ENCODE measurements around the gene COL15A1. TPM values are rescaled to one million over a fixed set of nuclear protein-coding genes. Genes with fewer than 3 reads are reported as not detected.

Gene COL15A1
- total RNA-seq, 1 experiment from 2014 or later: 0.04 TPM

DNA sequence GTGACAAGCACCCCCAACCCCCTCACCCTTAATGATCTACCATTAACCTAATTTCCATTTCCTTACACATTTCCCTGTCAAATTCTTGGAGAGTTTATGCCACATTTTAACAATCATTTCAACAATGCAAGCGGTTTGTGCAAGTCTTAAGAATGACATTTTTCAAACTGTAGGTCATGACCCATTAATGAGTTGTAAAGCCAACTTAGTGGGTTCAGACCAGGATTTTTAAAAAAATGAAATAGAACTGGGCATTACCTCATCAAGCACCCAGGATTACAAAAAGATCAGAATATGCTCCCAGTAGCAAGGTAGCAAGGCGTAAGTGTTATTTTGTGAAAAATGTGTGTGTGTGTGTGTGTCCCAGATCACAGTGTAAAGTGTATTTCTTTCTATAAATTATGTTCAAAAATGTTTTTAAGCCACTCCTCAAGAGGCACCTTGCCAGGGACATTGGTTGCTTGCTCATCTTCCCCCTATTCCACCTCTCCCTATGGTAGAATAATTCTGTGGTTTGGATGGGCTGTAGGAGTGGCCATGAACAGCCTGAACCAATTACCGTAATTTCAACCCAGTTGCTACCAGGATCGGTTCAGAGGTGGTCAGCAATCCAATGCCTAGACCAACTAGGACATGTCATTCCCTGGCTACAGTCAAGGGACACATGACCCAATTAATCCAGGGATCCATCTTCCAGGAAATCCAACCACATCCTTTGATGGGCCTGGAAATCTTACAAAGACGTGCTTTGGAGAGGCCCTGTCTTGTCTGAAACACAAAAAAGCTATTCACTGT, 146.8 kb downstream of the COL15A1 start:
- CTCF ChIA-PET: no interaction called here
- no TSS peak for BruUV-seq (replicated peaks)
- Histone ChIP-seq H3K4me3 (ENCODE audit: low read depth, low read length, poor library complexity, severe bottlenecking) (no peak overlapping the region), H3K4me1 (ENCODE audit: insufficient read depth, low read length, poor library complexity, severe bottlenecking) (no peaks in the 10 kb centered on the region), H3K9me3 (ENCODE audit: low read depth, low read length, poor library complexity, severe bottlenecking) (no peaks in the 10 kb centered on the region), H3K27ac (ENCODE audit: low read depth, low read length, poor library complexity, severe bottlenecking) (no peak overlapping the region), H3K36me3 (ENCODE audit: insufficient read depth, low read length, poor library complexity, severe bottlenecking) (no peaks in the 10 kb centered on the region), H3K27me3 (replicated peaks; ENCODE audit: insufficient read depth, low read depth, low read length, poor library complexity) (peaks cover 20% of the 10 kb centered on the region)
- TF ChIP-seq EZH2 (IDR thresholded peaks at IDR 0.05; ENCODE audit: borderline replicate concordance, low read depth, low read length, poor library complexity, severe bottlenecking): no peak
- TF ChIP-seq, protein P1, sequence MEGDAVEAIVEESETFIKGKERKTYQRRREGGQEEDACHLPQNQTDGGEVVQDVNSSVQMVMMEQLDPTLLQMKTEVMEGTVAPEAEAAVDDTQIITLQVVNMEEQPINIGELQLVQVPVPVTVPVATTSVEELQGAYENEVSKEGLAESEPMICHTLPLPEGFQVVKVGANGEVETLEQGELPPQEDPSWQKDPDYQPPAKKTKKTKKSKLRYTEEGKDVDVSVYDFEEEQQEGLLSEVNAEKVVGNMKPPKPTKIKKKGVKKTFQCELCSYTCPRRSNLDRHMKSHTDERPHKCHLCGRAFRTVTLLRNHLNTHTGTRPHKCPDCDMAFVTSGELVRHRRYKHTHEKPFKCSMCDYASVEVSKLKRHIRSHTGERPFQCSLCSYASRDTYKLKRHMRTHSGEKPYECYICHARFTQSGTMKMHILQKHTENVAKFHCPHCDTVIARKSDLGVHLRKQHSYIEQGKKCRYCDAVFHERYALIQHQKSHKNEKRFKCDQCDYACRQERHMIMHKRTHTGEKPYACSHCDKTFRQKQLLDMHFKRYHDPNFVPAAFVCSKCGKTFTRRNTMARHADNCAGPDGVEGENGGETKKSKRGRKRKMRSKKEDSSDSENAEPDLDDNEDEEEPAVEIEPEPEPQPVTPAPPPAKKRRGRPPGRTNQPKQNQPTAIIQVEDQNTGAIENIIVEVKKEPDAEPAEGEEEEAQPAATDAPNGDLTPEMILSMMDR (conservative IDR thresholded peaks at IDR 0.05; ENCODE audit: low read depth, low read length): no peak
- intact Hi-C loops (cut with micrococcal nuclease; ENCODE audit: unreplicated experiment): no loop called here
- POLR2A ChIA-PET (ENCODE audit: low non-redundant PET): no interaction called here
- DNase-seq (ENCODE audit: low spot score): no peak

DNA sequence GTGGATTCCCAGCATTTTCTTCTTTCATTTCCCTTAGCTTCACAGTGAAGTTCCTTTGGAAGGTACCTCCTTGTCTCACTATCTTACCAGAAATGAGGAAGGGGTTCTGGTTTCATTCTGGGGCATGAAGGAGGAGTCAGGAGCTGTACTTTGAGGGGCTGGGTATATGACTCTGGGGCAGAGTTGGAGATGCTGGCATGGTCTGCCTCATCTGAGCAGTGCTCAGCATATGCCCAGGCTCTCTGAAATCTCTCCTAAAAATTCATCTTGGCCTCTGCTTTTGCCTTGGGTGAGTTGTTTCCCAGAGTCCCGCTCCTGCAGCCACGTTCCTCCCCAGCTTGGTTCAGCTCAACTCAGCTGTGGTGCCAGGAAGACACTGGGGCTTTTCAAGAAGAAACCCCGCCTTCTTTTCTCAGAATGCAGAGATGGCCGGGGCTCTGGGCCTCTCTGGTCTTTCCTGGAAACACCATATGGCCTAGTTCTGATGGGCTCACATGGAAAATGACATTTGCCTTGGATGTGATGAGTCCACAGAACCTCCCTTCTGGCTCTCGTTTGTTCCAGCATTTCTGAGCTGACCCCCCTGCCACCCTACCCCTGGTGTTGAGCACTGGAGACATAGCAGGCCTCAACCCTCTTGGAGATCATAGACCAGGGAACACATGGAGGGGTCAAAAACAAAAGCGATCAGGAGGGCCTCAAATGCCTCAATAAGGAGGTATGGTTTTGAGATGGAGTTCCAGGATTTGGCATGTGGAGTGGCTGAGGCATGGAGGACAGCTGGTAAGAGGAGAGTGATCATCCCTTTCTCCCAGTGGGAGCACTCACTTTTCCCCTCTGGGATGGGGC, 149.2 kb downstream of the COL15A1 start:
- Histone ChIP-seq H3K4me1 (ENCODE audit: insufficient read depth, low read length, poor library complexity, severe bottlenecking) (no peaks in the 10 kb centered on the region), H3K4me3 (ENCODE audit: low read depth, low read length, poor library complexity, severe bottlenecking) (no peak overlapping the region), H3K27me3 (replicated peaks; ENCODE audit: insufficient read depth, low read depth, low read length, poor library complexity) (peaks cover 25% of the 10 kb centered on the region), H3K9me3 (ENCODE audit: low read depth, low read length, poor library complexity, severe bottlenecking) (no peaks in the 10 kb centered on the region), H3K36me3 (ENCODE audit: insufficient read depth, low read length, poor library complexity, severe bottlenecking) (no peaks in the 10 kb centered on the region), H3K27ac (ENCODE audit: low read depth, low read length, poor library complexity, severe bottlenecking) (no peak overlapping the region)
- ChIA-PET POLR2A (ENCODE audit: low non-redundant PET) (no interaction called here), CTCF (no interaction called here)
- no TSS peak for BruUV-seq (replicated peaks)
- TF ChIP-seq, protein P1 (conservative IDR thresholded peaks at IDR 0.05; ENCODE audit: low read depth, low read length): no peak
- no peak for TF ChIP-seq EZH2 (IDR thresholded peaks at IDR 0.05; ENCODE audit: borderline replicate concordance, low read depth, low read length, poor library complexity, severe bottlenecking)
- intact Hi-C loops (cut with micrococcal nuclease; ENCODE audit: unreplicated experiment): no loop called here
- no peak for DNase-seq (ENCODE audit: low spot score)

DNA sequence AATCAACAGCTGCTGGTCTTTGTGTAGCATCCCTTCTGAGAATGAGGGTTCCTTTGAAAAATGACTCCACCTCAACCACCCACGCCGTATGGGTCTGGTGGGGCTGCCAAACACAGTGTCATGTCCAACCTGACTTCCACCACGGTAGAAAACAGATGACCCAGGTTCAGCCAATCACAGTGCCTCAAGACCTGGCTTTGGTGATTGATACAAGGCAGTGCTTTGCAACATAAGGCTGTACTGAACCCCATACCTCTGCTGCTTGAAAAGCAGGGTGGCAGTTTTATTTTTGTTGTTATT, 149.7 kb downstream of the COL15A1 start:
- Histone ChIP-seq H3K27ac (ENCODE audit: low read depth, low read length, poor library complexity, severe bottlenecking) (no peak overlapping the region), H3K36me3 (ENCODE audit: insufficient read depth, low read length, poor library complexity, severe bottlenecking) (no peaks in the 10 kb centered on the region), H3K4me1 (ENCODE audit: insufficient read depth, low read length, poor library complexity, severe bottlenecking) (no peaks in the 10 kb centered on the region), H3K4me3 (ENCODE audit: low read depth, low read length, poor library complexity, severe bottlenecking) (no peak overlapping the region), H3K9me3 (ENCODE audit: low read depth, low read length, poor library complexity, severe bottlenecking) (no peaks in the 10 kb centered on the region), H3K27me3 (replicated peaks; ENCODE audit: insufficient read depth, low read depth, low read length, poor library complexity) (peaks cover 28% of the 10 kb centered on the region)
- ChIA-PET POLR2A (ENCODE audit: low non-redundant PET) (no interaction called here), CTCF (no interaction called here)
- TF ChIP-seq, protein P1 (conservative IDR thresholded peaks at IDR 0.05; ENCODE audit: low read depth, low read length): no peak
- no peak for TF ChIP-seq EZH2 (IDR thresholded peaks at IDR 0.05; ENCODE audit: borderline replicate concordance, low read depth, low read length, poor library complexity, severe bottlenecking)
- intact Hi-C loops (cut with micrococcal nuclease; ENCODE audit: unreplicated experiment): no loop called here
- DNase-seq (ENCODE audit: low spot score): no peak
- no TSS peak for BruUV-seq (replicated peaks)

Measured in A673 (cell line).